ENCODE measurements around the gene EMC7.

The EMC7 gene

DNA sequence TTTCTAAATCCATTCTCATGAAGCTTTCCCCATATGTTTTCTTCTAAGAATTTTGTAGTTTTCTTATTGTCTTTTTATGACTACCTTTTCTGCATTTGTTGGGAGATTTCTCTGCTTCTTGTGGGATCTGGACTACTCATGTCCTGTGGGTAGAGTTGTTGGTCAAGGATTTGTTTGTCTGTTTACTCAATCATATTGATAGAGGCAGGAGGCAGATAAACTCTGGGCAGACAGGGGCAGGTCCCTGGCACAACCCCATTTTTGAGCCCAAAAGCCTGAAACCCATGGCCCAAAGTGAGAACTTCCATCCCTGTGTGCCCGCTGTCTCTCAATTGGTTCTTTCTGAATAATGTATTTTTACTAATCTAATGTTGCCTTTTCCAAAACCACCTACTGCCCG, 12.6 kb upstream of the EMC7 start:
- no peak for DNase-seq (ENCODE audit: low read depth)
- no peak overlapping the region for H3K4me3 ChIP-seq (ENCODE audit: low read depth, low read length)
- TF ChIP-seq, protein P1, sequence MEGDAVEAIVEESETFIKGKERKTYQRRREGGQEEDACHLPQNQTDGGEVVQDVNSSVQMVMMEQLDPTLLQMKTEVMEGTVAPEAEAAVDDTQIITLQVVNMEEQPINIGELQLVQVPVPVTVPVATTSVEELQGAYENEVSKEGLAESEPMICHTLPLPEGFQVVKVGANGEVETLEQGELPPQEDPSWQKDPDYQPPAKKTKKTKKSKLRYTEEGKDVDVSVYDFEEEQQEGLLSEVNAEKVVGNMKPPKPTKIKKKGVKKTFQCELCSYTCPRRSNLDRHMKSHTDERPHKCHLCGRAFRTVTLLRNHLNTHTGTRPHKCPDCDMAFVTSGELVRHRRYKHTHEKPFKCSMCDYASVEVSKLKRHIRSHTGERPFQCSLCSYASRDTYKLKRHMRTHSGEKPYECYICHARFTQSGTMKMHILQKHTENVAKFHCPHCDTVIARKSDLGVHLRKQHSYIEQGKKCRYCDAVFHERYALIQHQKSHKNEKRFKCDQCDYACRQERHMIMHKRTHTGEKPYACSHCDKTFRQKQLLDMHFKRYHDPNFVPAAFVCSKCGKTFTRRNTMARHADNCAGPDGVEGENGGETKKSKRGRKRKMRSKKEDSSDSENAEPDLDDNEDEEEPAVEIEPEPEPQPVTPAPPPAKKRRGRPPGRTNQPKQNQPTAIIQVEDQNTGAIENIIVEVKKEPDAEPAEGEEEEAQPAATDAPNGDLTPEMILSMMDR (IDR thresholded peaks at IDR 0.05; ENCODE audit: insufficient read depth, low read depth, low read length, missing control alignments): no peak

DNA sequence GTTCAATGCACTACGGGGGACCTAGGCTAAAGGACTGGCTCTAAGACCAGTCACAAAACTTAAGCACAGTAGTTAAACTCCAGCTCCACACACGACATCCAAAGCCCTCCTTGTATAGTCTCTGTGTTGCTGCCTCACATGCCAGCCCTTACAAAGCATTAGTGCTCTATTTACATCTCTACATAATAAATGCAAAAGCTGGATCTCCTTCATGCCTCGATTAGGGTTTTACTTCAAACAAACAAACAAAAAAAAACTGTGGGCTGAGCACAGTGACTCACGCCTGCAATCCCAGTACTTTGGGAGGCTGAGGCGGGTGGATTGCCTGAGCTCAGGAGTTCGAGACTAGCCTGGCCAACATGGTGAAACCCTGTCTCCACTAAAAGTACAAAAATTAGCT, 9.8 kb upstream of the EMC7 start:
- TF ChIP-seq, protein P1 (IDR thresholded peaks at IDR 0.05; ENCODE audit: insufficient read depth, low read depth, low read length, missing control alignments): no peak
- DNase-seq (ENCODE audit: low read depth): no peak
- no peak overlapping the region for H3K4me3 ChIP-seq (ENCODE audit: low read depth, low read length)

GRCh38 chr15:34109797-34110663, 8.4 kb upstream of the EMC7 start:
- DNase-seq (ENCODE audit: low read depth): peak; percentile 58
- TF ChIP-seq, protein P1 (IDR thresholded peaks at IDR 0.05; ENCODE audit: insufficient read depth, low read depth, low read length, missing control alignments): peak; percentile 62
- H3K4me3 ChIP-seq (ENCODE audit: low read depth, low read length): no peak overlapping the region

GRCh38 chr15:34107315-34107714, 5.7 kb upstream of the EMC7 start:
- TF ChIP-seq, protein P1 (IDR thresholded peaks at IDR 0.05; ENCODE audit: insufficient read depth, low read depth, low read length, missing control alignments): no peak
- no peak for DNase-seq (ENCODE audit: low read depth)
- no peak overlapping the region for H3K4me3 ChIP-seq (ENCODE audit: low read depth, low read length)

DNA sequence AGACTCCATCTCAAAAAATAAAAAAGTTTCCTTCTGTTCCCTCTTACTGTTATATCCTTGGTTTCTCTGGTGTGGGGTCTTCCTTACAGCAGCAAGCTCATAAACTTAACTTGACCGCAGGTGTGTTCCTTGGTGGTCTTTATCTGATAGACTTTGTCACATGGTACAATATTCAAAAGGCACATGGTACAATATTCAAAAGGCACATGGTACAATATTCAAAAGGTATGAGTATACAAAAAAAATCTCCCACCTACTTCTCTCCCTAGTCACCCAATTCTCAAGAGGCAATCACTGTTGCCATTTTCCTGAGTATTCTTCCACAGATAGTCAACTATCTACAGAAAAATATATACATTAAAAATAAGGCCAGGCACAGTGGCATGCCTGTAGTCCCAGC, 4.8 kb upstream of the EMC7 start:
- DNase-seq (ENCODE audit: low read depth): no peak
- TF ChIP-seq, protein P1 (IDR thresholded peaks at IDR 0.05; ENCODE audit: insufficient read depth, low read depth, low read length, missing control alignments): no peak
- no peak overlapping the region for H3K4me3 ChIP-seq (ENCODE audit: low read depth, low read length)

DNA sequence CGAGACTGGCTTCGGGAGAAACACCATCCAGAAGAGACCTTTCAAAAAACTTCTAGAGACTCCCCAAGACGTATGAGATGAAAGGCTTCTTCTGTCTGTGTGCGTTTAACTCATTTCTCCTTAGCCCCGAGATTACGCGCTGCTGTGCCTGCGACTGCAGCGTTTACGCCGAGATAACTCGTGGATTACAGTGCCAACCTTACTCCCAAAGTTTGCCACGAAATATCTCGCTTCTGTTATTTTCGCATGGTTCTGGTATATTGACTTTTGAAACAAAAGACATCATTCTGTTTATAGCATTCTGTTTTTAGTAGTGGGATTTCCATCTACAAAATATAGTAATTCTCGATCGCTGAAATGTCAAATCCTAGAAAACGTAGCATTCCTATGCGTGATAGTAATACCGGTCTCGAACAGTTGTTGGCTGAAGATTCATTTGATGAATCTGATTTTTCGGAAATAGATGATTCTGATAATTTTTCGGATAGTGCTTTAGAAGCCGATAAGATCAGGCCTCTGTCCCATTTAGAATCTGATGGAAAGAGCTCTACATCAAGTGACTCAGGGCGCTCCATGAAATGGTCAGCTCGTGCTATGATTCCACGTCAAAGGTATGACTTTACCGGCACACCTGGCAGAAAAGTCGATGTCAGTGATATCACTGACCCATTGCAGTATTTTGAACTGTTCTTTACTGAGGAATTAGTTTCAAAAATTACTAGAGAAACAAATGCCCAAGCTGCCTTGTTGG, 688 bp upstream of the EMC7 start:
- no peak for DNase-seq (ENCODE audit: low read depth)
- TF ChIP-seq, protein P1 (IDR thresholded peaks at IDR 0.05; ENCODE audit: insufficient read depth, low read depth, low read length, missing control alignments): no peak
- H3K4me3 ChIP-seq (ENCODE audit: low read depth, low read length): peak overlapping the region; percentile 78

Data from GM12865 (cell line).